CD14-positive monocyte (primary cell): ENCODE results near the gene RAPGEF1. TPM values are rescaled to one million over a fixed set of nuclear protein-coding genes. Genes with fewer than 3 reads are reported as not detected.

Experiments
- DNase-seq, 3 donors: peaks; one replicate each; pipeline ENCODE4 v3.0.0-alpha.2; 2011 to 2022
- H2AFZ ChIP-seq: 2 replicates; pipeline ENCODE4 v1.6.0; 2012; ENCODE audit warnings: mild to moderate bottlenecking, low read depth, low read length, inconsistent platforms; ENCODE audit not compliant: insufficient read depth, poor library complexity, severe bottlenecking
- H3K27ac ChIP-seq, 2 donors: 1 replicate in 1 of 2; 2 replicates in 1 of 2; pipeline ENCODE4 v1.5.1; 2012 to 2013; ENCODE audit warnings: low read length in 2 of 2, control low read depth in 1 of 2, inconsistent platforms in 1 of 2, low read depth in 1 of 2, mild to moderate bottlenecking in 1 of 2
- H3K27me3 ChIP-seq, 2 donors: one replicate each; pipeline versions ENCODE4 v1.6.0 to v1.6.1; 2011 to 2013; ENCODE audit warnings: low read length in 2 of 2; ENCODE audit not compliant: control insufficient read depth in 2 of 2, insufficient read depth in 2 of 2
- H3K36me3 ChIP-seq, 2 donors: replicated peaks in 1 of 2; 1 replicate in 1 of 2; 2 replicates in 1 of 2; pipeline versions ENCODE4 v1.5.1 to v1.6.1; 2012 to 2013; ENCODE audit warnings: low read length in 2 of 2, control low read depth in 1 of 2, inconsistent platforms in 1 of 2, mild to moderate bottlenecking in 1 of 2; ENCODE audit not compliant: insufficient read depth in 2 of 2, control insufficient read depth in 1 of 2
- H3K4me1 ChIP-seq, 2 donors: 1 replicate in 1 of 2; 2 replicates in 1 of 2; pipeline versions ENCODE4 v1.5.1 to v1.6.1; 2012 to 2013; ENCODE audit warnings: low read length in 2 of 2, control low read depth in 1 of 2, inconsistent platforms in 1 of 2, mild to moderate bottlenecking in 1 of 2, moderate library complexity in 1 of 2; ENCODE audit not compliant: insufficient read depth in 2 of 2, control insufficient read depth in 1 of 2
- H3K4me2 ChIP-seq: replicated peaks from 2 replicates; pipeline ENCODE3; 2012; ENCODE audit warnings: low read length, moderate library complexity, mild to moderate bottlenecking; ENCODE audit not compliant: poor library complexity, severe bottlenecking; ENCODE audit errors: extremely low read depth
- H3K4me3 ChIP-seq, 3 experiments: fragments of 200-600 bp in 1 of 3; sonication (generic) in 1 of 3; replicated peaks in 1 of 3; 1 replicate in 2 of 3; 2 replicates in 1 of 3; pipeline ENCODE4 v1.5.1; 2011 to 2013; ENCODE audit warnings: low read length in 3 of 3, mild to moderate bottlenecking in 3 of 3, control low read depth in 2 of 3, low read depth in 2 of 3, inconsistent platforms in 1 of 3, moderate library complexity in 1 of 3
- H3K79me2 ChIP-seq: 2 replicates; pipeline ENCODE4 v1.6.0; 2012; ENCODE audit warnings: mild to moderate bottlenecking, control low read depth, inconsistent platforms, low read length, moderate library complexity; ENCODE audit not compliant: insufficient read depth
- H3K9ac ChIP-seq: 2 replicates; pipeline ENCODE4 v1.6.0; 2017; ENCODE audit warnings: low read length, mild to moderate bottlenecking; ENCODE audit not compliant: insufficient read depth, poor library complexity, severe bottlenecking
- H3K9me3 ChIP-seq, 2 donors: replicated peaks in 1 of 2; 1 replicate in 1 of 2; 2 replicates in 1 of 2; pipeline versions ENCODE4 v1.5.1 to v1.6.1; 2012 to 2013; ENCODE audit warnings: low read length in 2 of 2, control low read depth in 1 of 2; ENCODE audit not compliant: control insufficient read depth in 1 of 2, insufficient read depth in 1 of 2
- H4K20me1 ChIP-seq: 2 replicates; pipeline ENCODE4 v1.6.0; 2012; ENCODE audit warnings: mild to moderate bottlenecking, low read length, control low read depth, moderate library complexity; ENCODE audit not compliant: insufficient read depth
- H3K27ac Mint-ChIP-seq, 7 donors: one replicate each; pipeline ENCODE4 v1.8.0; 2020; ENCODE audit warnings: mild to moderate bottlenecking in 7 of 7, mixed read lengths in 7 of 7, moderate library complexity in 6 of 7, inconsistent platforms in 2 of 7
- H3K27me3 Mint-ChIP-seq, 3 donors: one replicate each; pipeline ENCODE4 v1.8.0; 2021 to 2022; ENCODE audit warnings: low read depth in 3 of 3, mild to moderate bottlenecking in 3 of 3, mixed read lengths in 3 of 3, moderate library complexity in 3 of 3, inconsistent platforms in 1 of 3
- H3K36me3 Mint-ChIP-seq, 2 donors: one replicate each; pipeline ENCODE4 v1.8.0; 2020; ENCODE audit warnings: mixed read lengths in 2 of 2, inconsistent platforms in 1 of 2, mild to moderate bottlenecking in 1 of 2
- H3K4me1 Mint-ChIP-seq: one replicate; pipeline ENCODE4 v1.8.0; 2020; ENCODE audit warnings: mild to moderate bottlenecking, mixed read lengths
- H3K4me3 Mint-ChIP-seq, 2 donors: one replicate each; pipeline ENCODE4 v1.8.0; 2020; ENCODE audit warnings: mild to moderate bottlenecking in 2 of 2, mixed read lengths in 2 of 2, moderate library complexity in 1 of 2
- H3K9me3 Mint-ChIP-seq, 7 donors: one replicate each; pipeline ENCODE4 v1.8.0; 2020 to 2022; ENCODE audit warnings: mixed read lengths in 7 of 7, mild to moderate bottlenecking in 6 of 7, moderate library complexity in 6 of 7, inconsistent platforms in 2 of 7
- CTCF ChIP-seq: fragments of 200-600 bp; IDR thresholded peaks from one replicate; pipeline ENCODE4 v1.8.0; 2022; ENCODE audit warnings: antibody characterized with exemption, mild to moderate bottlenecking
- WGBS: methylation state at CpG from one replicate; pipeline ENCODE4 v1.1.5; 2013; ENCODE audit warnings: missing lambda C conversion rate; ENCODE audit not compliant: insufficient coverage; 5-methylcytosine and 5-hydroxymethylcytosine counted together
- intact Hi-C, 2 donors: fragments of 100-400 bp; cut with micrococcal nuclease; formaldehyde crosslinking; loops; one replicate each; pipeline versions ENCODE4 v1.15.0 to v1.15.1; 2023
- polyA plus RNA-seq, 3 donors: library from polyadenylated mRNA; depleted of rRNA in 1 of 3; unstranded in 2 of 3; stranded (reverse) in 1 of 3; fragments of 300-500 nt in 2 of 3; fragments of >200 nt in 1 of 3; fragmentation: Illumina TruSeq in 2 of 3; gene quantifications; 1 replicate in 2 of 3; 2 replicates in 1 of 3; pipeline ENCODE4 v1.2.3, GENCODE V29; 2012 to 2021

Gene RAPGEF1
- polyA plus RNA-seq, 3 donors, result 1.7 to 71.7 (median 3.0) TPM

- Histone ChIP-seq H3K4me2 (no peak overlapping the region), H2AFZ (no peak overlapping the region), H3K79me2 (no peaks in the 10 kb centered on the region), H3K27me3 (peaks cover 0 to 2% of the 10 kb centered on the region in 2 donors), H3K27ac (no peak overlapping the region), H3K36me3 (no peaks in the 10 kb centered on the region), H3K9ac (no peak overlapping the region), H3K4me1 (no peaks in the 10 kb centered on the region), H3K9me3 (no peaks in the 10 kb centered on the region), H3K4me3 (no peak overlapping the region), H4K20me1 (no peaks in the 10 kb centered on the region)
- no peak overlapping the region for H3K4me3 Mint-ChIP-seq
- H3K36me3 Mint-ChIP-seq, result no peaks in the 10 kb centered on the region
- peak in 1 of 3 donors; percentile 12 for DNase-seq
- H3K27me3 Mint-ChIP-seq, result peaks cover 11 to 29% (median 19%) of the 10 kb centered on the region in 3 donors
- H3K27ac Mint-ChIP-seq, result peak overlapping the region in 1 of 7 donors; percentile 8
- intact Hi-C loops, result loop anchor here in 1 of 2 donors (2.0 kb wide), 1 partner anchor 500 kb away; no protein-coding TSS in a partner anchor
- peaks cover 0 to 2% (median 0%) of the 10 kb centered on the region in 7 donors for H3K9me3 Mint-ChIP-seq
- no peak for TF ChIP-seq CTCF
- WGBS, result 40% methylated on average over 1 of the region's 4 CpGs
- H3K4me1 Mint-ChIP-seq, result peaks cover 2% of the 10 kb centered on the region
Measured at GRCh38 chr9:131759017-131759647, 19.3 kb upstream of the RAPGEF1 start.

GRCh38 chr9:131757549-131757948 is 17.7 kb upstream of the RAPGEF1 start:
- no peak overlapping the region for H3K4me2 ChIP-seq
- H3K9ac ChIP-seq, result no peak overlapping the region
- peaks cover 2% of the 10 kb centered on the region for H3K4me1 Mint-ChIP-seq
- H3K9me3 Mint-ChIP-seq, result peaks cover 0 to 2% (median 0%) of the 10 kb centered on the region in 7 donors
- 7% methylated on average over 3 of the region's 4 CpGs for WGBS
- no peaks in the 10 kb centered on the region for H3K36me3 Mint-ChIP-seq
- H3K27ac ChIP-seq, result no peak overlapping the region
- no peak for TF ChIP-seq CTCF
- H3K4me3 Mint-ChIP-seq, result no peak overlapping the region
- DNase-seq, result no peak
- H3K9me3 ChIP-seq, result no peaks in the 10 kb centered on the region
- H3K27me3 Mint-ChIP-seq, result peaks cover 11 to 28% (median 17%) of the 10 kb centered on the region in 3 donors
- H3K4me3 ChIP-seq, result no peak overlapping the region
- H3K36me3 ChIP-seq, result no peaks in the 10 kb centered on the region
- H4K20me1 ChIP-seq, result no peaks in the 10 kb centered on the region
- H3K27me3 ChIP-seq, result peaks cover 0 to 2% of the 10 kb centered on the region in 2 donors
- H2AFZ ChIP-seq, result no peak overlapping the region
- no peak overlapping the region for H3K27ac Mint-ChIP-seq
- H3K79me2 ChIP-seq, result no peaks in the 10 kb centered on the region
- H3K4me1 ChIP-seq, result no peaks in the 10 kb centered on the region
- intact Hi-C loops, result no loop called here
